H1 (cell line): ENCODE measurements around the gene CFD. TPM values are rescaled to one million over a fixed set of nuclear protein-coding genes. Genes with fewer than 3 reads are reported as not detected.

ENCODE experiments used
- CTCF ChIA-PET: fragments of 300-600 bp; sonication (Branson Sonifier 250); formaldehyde crosslinking; loops from one replicate; lab custom pipeline; 2021; ENCODE audit not compliant: partially characterized antibody; lab: Charles Lee
- POLR2A ChIA-PET: fragments of 300-600 bp; sonication (Branson Sonifier 250); formaldehyde crosslinking; loops from one replicate; lab custom pipeline; 2021; ENCODE audit warnings: inconsistent platforms; ENCODE audit not compliant: partially characterized antibody; lab: Charles Lee
- DNase-seq, 2 experiments: peaks; one replicate each; pipeline versions ENCODE4 v3.0.0 to v3.0.0-alpha.2; 2010 to 2022; ENCODE audit warnings: low spot score in 2 of 2, low read depth in 1 of 2, mixed read lengths in 1 of 2
- FAIRE-seq: peaks from 2 replicates; lab custom pipeline; 2011; peaks lifted over from hg19 to GRCh38; lab: Jason Lieb, UNC
- H2AFZ ChIP-seq: 2 replicates; pipeline ENCODE4 v1.8.1; 2012; ENCODE audit warnings: low read length, inconsistent platforms
- H2AK5ac ChIP-seq: 2 replicates; pipeline ENCODE4 v1.6.1; 2013; ENCODE audit warnings: low read depth, low read length
- H2BK120ac ChIP-seq: replicated peaks from 2 replicates; pipeline ENCODE3; 2013; ENCODE audit warnings: low read depth, low read length, inconsistent platforms
- H2BK12ac ChIP-seq: 2 replicates; pipeline ENCODE4 v1.6.1; 2013; ENCODE audit warnings: low read depth, low read length
- H2BK15ac ChIP-seq: 2 replicates; pipeline ENCODE4 v1.6.1; 2013; ENCODE audit warnings: low read length
- H2BK20ac ChIP-seq: 2 replicates; pipeline ENCODE4 v1.6.1; 2013; ENCODE audit warnings: low read length
- H2BK5ac ChIP-seq: 2 replicates; pipeline ENCODE4 v1.6.1; 2013; ENCODE audit warnings: low read depth, low read length
- H3K14ac ChIP-seq: 2 replicates; pipeline ENCODE4 v1.6.1; 2013; ENCODE audit warnings: inconsistent platforms; ENCODE audit not compliant: insufficient read length
- H3K18ac ChIP-seq: 2 replicates; pipeline ENCODE4 v1.6.1; 2013; ENCODE audit warnings: low read length; ENCODE audit errors: extremely low read depth
- H3K23ac ChIP-seq: 2 replicates; pipeline ENCODE4 v1.6.1; 2013; ENCODE audit warnings: inconsistent platforms; ENCODE audit not compliant: insufficient read length
- H3K23me2 ChIP-seq: 2 replicates; pipeline ENCODE4 v1.6.1; 2013; ENCODE audit warnings: low read depth, low read length
- H3K27ac ChIP-seq: 2 replicates; pipeline ENCODE4 v1.6.1; 2011; ENCODE audit warnings: low read depth, low read length, inconsistent platforms
- H3K27me3 ChIP-seq, 4 experiments: replicated peaks in 1 of 4; 1 replicate in 1 of 4; 2 replicates in 3 of 4; pipeline versions ENCODE4 v1.6.1 to v1.8.1; 2011 to 2013; ENCODE audit warnings: low read length in 3 of 4, mild to moderate bottlenecking in 3 of 4, inconsistent platforms in 2 of 4, mixed read lengths in 2 of 4, moderate library complexity in 1 of 4; ENCODE audit not compliant: control insufficient read depth in 3 of 4, insufficient read depth in 3 of 4; ENCODE audit errors: extremely low read depth in 1 of 4
- H3K36me3 ChIP-seq, 4 experiments: 2 replicates each; pipeline versions ENCODE4 v1.6.1 to v1.8.1; 2011 to 2013; ENCODE audit warnings: mild to moderate bottlenecking in 4 of 4, low read length in 3 of 4, moderate library complexity in 2 of 4, control low read depth in 1 of 4, inconsistent platforms in 1 of 4; ENCODE audit not compliant: insufficient read depth in 4 of 4, control insufficient read depth in 2 of 4
- H3K4ac ChIP-seq: replicated peaks from 2 replicates; pipeline ENCODE3; 2013; ENCODE audit warnings: low read length, low read depth, mixed read lengths, inconsistent platforms; ENCODE audit not compliant: insufficient read length
- H3K4me1 ChIP-seq, 4 experiments: replicated peaks in 1 of 4; 1 replicate in 1 of 4; 2 replicates in 3 of 4; pipeline versions ENCODE4 v1.6.1 to v1.8.1; 2011 to 2013; ENCODE audit warnings: low read length in 3 of 4, inconsistent platforms in 2 of 4, mixed read lengths in 1 of 4; ENCODE audit not compliant: insufficient read depth in 4 of 4, control insufficient read depth in 3 of 4
- H3K4me2 ChIP-seq, 2 experiments: 2 replicates each; pipeline versions ENCODE4 v1.6.1 to v1.8.1; 2011 to 2013; ENCODE audit warnings: low read depth in 2 of 2, low read length in 2 of 2, control low read depth in 1 of 2, inconsistent platforms in 1 of 2, mild to moderate bottlenecking in 1 of 2; ENCODE audit not compliant: insufficient read depth in 1 of 2
- H3K4me3 ChIP-seq, 4 experiments: fragments of 200-600, 300-600 bp in 1 of 4; sonication (generic), shearing (Covaris generic), sonication (Bioruptor Twin) in 1 of 4; 2 replicates each; pipeline versions ENCODE4 v1.5.1 to v1.8.1; 2011 to 2016; ENCODE audit warnings: low read length in 4 of 4, low read depth in 3 of 4, control low read depth in 2 of 4, inconsistent platforms in 2 of 4, mild to moderate bottlenecking in 2 of 4, mixed read lengths in 1 of 4, moderate library complexity in 1 of 4; ENCODE audit not compliant: insufficient read depth in 2 of 4; ENCODE audit errors: extremely low read depth in 1 of 4
- H3K56ac ChIP-seq: replicated peaks from 2 replicates; pipeline ENCODE3; 2013; ENCODE audit warnings: low read depth, mild to moderate bottlenecking, mixed read lengths, low read length, inconsistent platforms; ENCODE audit not compliant: insufficient read length
- H3K79me1 ChIP-seq: 2 replicates; pipeline ENCODE4 v1.6.1; 2013; ENCODE audit warnings: low read depth, low read length, control low read depth
- H3K79me2 ChIP-seq, 2 experiments: 2 replicates each; pipeline versions ENCODE4 v1.6.1 to v1.8.1; 2012 to 2013; ENCODE audit warnings: low read length in 2 of 2, mild to moderate bottlenecking in 2 of 2, inconsistent platforms in 1 of 2; ENCODE audit not compliant: insufficient read depth in 2 of 2, control insufficient read depth in 1 of 2
- H3K9ac ChIP-seq, 4 experiments: replicated peaks in 1 of 4; 1 replicate in 1 of 4; 2 replicates in 3 of 4; pipeline versions ENCODE4 v1.6.1 to v1.8.1; 2011 to 2013; ENCODE audit warnings: low read depth in 3 of 4, low read length in 3 of 4, control low read depth in 2 of 4, mild to moderate bottlenecking in 2 of 4, moderate library complexity in 2 of 4, inconsistent platforms in 1 of 4; ENCODE audit errors: extremely low read depth in 1 of 4
- H3K9me3 ChIP-seq, 2 experiments: 2 replicates each; pipeline versions ENCODE4 v1.6.1 to v1.8.1; 2012 to 2013; ENCODE audit warnings: mild to moderate bottlenecking in 2 of 2, moderate library complexity in 2 of 2, control low read depth in 1 of 2, inconsistent platforms in 1 of 2, low read depth in 1 of 2, low read length in 1 of 2, mixed read lengths in 1 of 2; ENCODE audit not compliant: insufficient read depth in 2 of 2
- H4K20me1 ChIP-seq, 2 experiments: replicated peaks in 1 of 2; 2 replicates each; pipeline versions ENCODE3 to v1.8.1; 2011 to 2013; ENCODE audit warnings: inconsistent platforms in 2 of 2, low read length in 2 of 2, mild to moderate bottlenecking in 1 of 2; ENCODE audit not compliant: insufficient read depth in 2 of 2, control insufficient read depth in 1 of 2
- H4K5ac ChIP-seq: 2 replicates; pipeline ENCODE4 v1.6.1; 2013; ENCODE audit warnings: low read length, low read depth, mixed read lengths, inconsistent platforms; ENCODE audit not compliant: insufficient read length
- H4K8ac ChIP-seq: 2 replicates; pipeline ENCODE4 v1.8.0; 2013; ENCODE audit warnings: mild to moderate bottlenecking, moderate library complexity, low read length, inconsistent platforms; ENCODE audit not compliant: insufficient read depth; ENCODE audit errors: extremely low read depth
- H4K91ac ChIP-seq: replicated peaks from 2 replicates; pipeline ENCODE3; 2013; ENCODE audit warnings: low read length, mixed read lengths, inconsistent platforms; ENCODE audit not compliant: insufficient read length
- CTBP2 ChIP-seq: IDR thresholded peaks from 2 replicates; pipeline ENCODE4 v1.7.0; 2011; ENCODE audit warnings: borderline replicate concordance, mild to moderate bottlenecking, moderate library complexity, mixed read lengths, low read length; ENCODE audit not compliant: insufficient read depth, insufficient read length
- EGR1 ChIP-seq: IDR thresholded peaks from 2 replicates; pipeline ENCODE4 v1.6.1; 2011; ENCODE audit warnings: low read depth, low read length, borderline replicate concordance
- JUN ChIP-seq: IDR thresholded peaks from 2 replicates; pipeline ENCODE4 v1.6.1; 2011; ENCODE audit warnings: low read depth, mild to moderate bottlenecking, improper control_type of control experiment, low read length
- POLR2AphosphoS5 ChIP-seq: IDR thresholded peaks from 2 replicates; pipeline ENCODE4 v1.6.1; 2011; ENCODE audit warnings: low read depth, low read length
- SP2 ChIP-seq: IDR thresholded peaks from 2 replicates; pipeline ENCODE4 v1.6.1; 2012; ENCODE audit warnings: mild to moderate bottlenecking, low read length, inconsistent platforms
- WGBS, 2 experiments: shearing (Covaris generic) in 1 of 2; methylation state at CpG; one replicate each; pipeline versions ENCODE4 v1.1.6 to v1.1.7; 2013 to 2015; ENCODE audit warnings: low lambda C conversion rate in 2 of 2, mixed read lengths in 2 of 2, inconsistent platforms in 1 of 2, low coverage in 1 of 2, missing lambda C conversion rate in 1 of 2; ENCODE audit not compliant: insufficient replicate concordance in 2 of 2, insufficient coverage in 1 of 2, insufficient read length in 1 of 2; ENCODE audit errors: extremely low coverage in 1 of 2, missing lambda C conversion rate in 1 of 2; 5-methylcytosine and 5-hydroxymethylcytosine counted together
- polyA plus RNA-seq, 7 experiments: library from polyadenylated mRNA; depleted of rRNA in 3 of 7; stranded (reverse) in 5 of 7; unstranded in 2 of 7; fragments of >200 nt in 5 of 7; fragments of 200-250 nt in 2 of 7; gene quantifications; 1 replicate in 5 of 7; 2 replicates in 1 of 7; 4 replicates in 1 of 7; pipeline versions ENCODE4 v1.2.1 to v1.2.3, GENCODE V29; 2011 to 2013; ENCODE audit warnings: missing spikeins in 2 of 7, mixed read lengths in 2 of 7
- total RNA-seq: library from RNA; stranded (reverse); fragmentation: NEBNext Ultra II Directional; extraction: Animal tissue kit (Norgen Biotek cat#: 25700); gene quantifications from 2 replicates; pipeline ENCODE4 v1.2.1, GENCODE V29; 2021

Gene CFD
- total and polyA plus RNA-seq, 2 of the 8 experiments (the other 6 are each of a cell fraction or from before 2014, with no cell fraction given): 1.7 to 2.8 TPM

DNA sequence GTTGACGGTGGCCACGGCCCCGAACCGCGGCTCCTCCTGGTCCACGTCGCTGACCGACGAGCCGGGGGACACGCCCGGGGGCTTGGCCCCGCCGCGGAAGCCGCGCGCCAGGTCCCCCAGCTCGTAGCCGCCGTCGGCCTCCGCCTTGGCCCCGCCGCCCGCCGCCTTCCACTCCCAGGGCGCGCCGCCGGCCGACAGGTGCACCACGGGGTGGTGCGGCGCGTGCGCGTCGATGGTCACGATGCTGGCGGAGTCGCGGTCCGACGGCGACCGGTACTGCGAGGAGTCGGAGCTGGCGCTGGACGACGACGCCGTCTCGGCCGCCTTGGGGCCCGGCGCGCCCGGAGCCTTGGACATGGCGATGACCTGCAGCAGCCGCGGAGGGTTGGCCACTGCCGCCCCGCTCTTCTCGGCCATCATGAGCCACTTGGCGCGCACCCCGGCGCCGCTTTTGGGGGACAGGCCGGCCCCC lies 46.7 kb upstream of the CFD start:
- Histone ChIP-seq H4K20me1 (peaks cover 9 to 31% of the 10 kb centered on the region in 2 experiments), H3K23ac (no peak overlapping the region), H2BK12ac (no peak overlapping the region), H3K79me1 (no peaks in the 10 kb centered on the region; the same call in 1 of the 2 replicates), H3K79me2 (peaks cover 0 to 6% of the 10 kb centered on the region in 2 experiments; a peak in 2 of 4 replicates), H3K36me3 (peaks cover 25 to 74% (median 41%) of the 10 kb centered on the region in 4 experiments), H3K14ac (no peak overlapping the region), H3K27me3 (no peaks in the 10 kb centered on the region), H3K4me1 (no peaks in the 10 kb centered on the region), H2BK5ac (no peak overlapping the region), H3K4me2 (no peak overlapping the region), H3K27ac (no peak overlapping the region), H2AFZ (no peak overlapping the region), H2BK120ac (no peak overlapping the region), H4K8ac (no peak overlapping the region), H2BK20ac (no peak overlapping the region), H3K4me3 (no peak overlapping the region), H2AK5ac (no peak overlapping the region), H3K23me2 (peaks cover 12% of the 10 kb centered on the region; the same call in 1 of the 2 replicates), H3K4ac (no peak overlapping the region), H2BK15ac (no peak overlapping the region), H4K91ac (no peak overlapping the region), H4K5ac (no peak overlapping the region), H3K9ac (no peak overlapping the region), H3K18ac (no peak overlapping the region), H3K9me3 (no peaks in the 10 kb centered on the region), H3K56ac (no peak overlapping the region)
- DNase-seq (peak in 1 of 2 experiments; percentile 63), FAIRE-seq (no peak)
- WGBS, 2 experiments: 98% methylated on average over 8 of the region's 72 CpGs; no CpG with 5 or more reads in 1 of the 2 experiments
- ChIA-PET CTCF (interaction anchor here (0.5 to 1.2 kb wide), 2 partner anchors 9 to 44 kb away, joined by 3 to 4 read pairs; no protein-coding TSS in a partner anchor), POLR2A (interaction anchor here (0.7 to 4.0 kb wide), 17 partner anchors 8 to 274 kb away, joined by 3 to 240 read pairs (median 4); partner anchors contain the start of genes CFD and PTBP1)
- TF ChIP-seq JUN: no peak
- 0 out of 2 replicates have a peak, but pooled peaks have one; percentile 24 for TF ChIP-seq EGR1
- no peak for TF ChIP-seq CTBP2
- TF ChIP-seq POLR2AphosphoS5: peak; percentile 79
- no peak for TF ChIP-seq SP2
